HG03521 (cell line): ENCODE measurements around the gene C2orf72.

Experiments used
- ATAC-seq: cut with Tn5 transposase; IDR thresholded peaks from one replicate; pipeline ENCODE4 v1.9.1; 2021; ENCODE audit warnings: mild to moderate bottlenecking, moderate library complexity; ENCODE audit not compliant: unreplicated experiment

Gene C2orf72

GRCh38 chr2:231041061-231041689 lies 3.9 kb downstream of the C2orf72 start:
- no peak for ATAC-seq

- ATAC-seq = no peak
Observed at GRCh38 chr2:231043796-231044195, 6.5 kb downstream of the C2orf72 start.

- ATAC-seq = no peak
Observed at GRCh38 chr2:231046916-231047273, 9.6 kb downstream of the C2orf72 start.

- no peak for ATAC-seq
Observed at GRCh38 chr2:231047274-231047922, 10.1 kb downstream of the C2orf72 start.

GRCh38 chr2:231047923-231048915 lies 10.9 kb downstream of the C2orf72 start:
- no peak for ATAC-seq

GRCh38 chr2:231049286-231050017 lies 12.1 kb downstream of the C2orf72 start:
- no peak for ATAC-seq

GRCh38 chr2:231050018-231050901 lies 12.9 kb downstream of the C2orf72 start:
- no peak for ATAC-seq

GRCh38 chr2:231051116-231051515 lies 13.8 kb downstream of the C2orf72 start:
- ATAC-seq = no peak

- ATAC-seq = peak; percentile 43
Observed at GRCh38 chr2:231052494-231053451, 15.4 kb downstream of the C2orf72 start.

- no peak for ATAC-seq
Observed at GRCh38 chr2:231053846-231054245, 16.5 kb downstream of the C2orf72 start.

- ATAC-seq = peak; percentile 67
Observed at GRCh38 chr2:231056453-231057416, 19.4 kb downstream of the C2orf72 start, which contains the start of gene PSMD1. PSMD1 (plus strand) TSS chr2:231056867; CDS start chr2:231057026, 159 bp downstream.

- ATAC-seq = no peak
Observed at GRCh38 chr2:231057590-231057989, 20.3 kb downstream of the C2orf72 start.

GRCh38 chr2:231058761-231059550 lies 21.6 kb downstream of the C2orf72 start:
- ATAC-seq = no peak

- ATAC-seq = no peak
Observed at GRCh38 chr2:231059756-231060155, 22.4 kb downstream of the C2orf72 start.

- ATAC-seq = no peak
Observed at GRCh38 chr2:231062776-231063175, 25.5 kb downstream of the C2orf72 start.

- ATAC-seq = no peak
Observed at GRCh38 chr2:231063347-231063746, 26.0 kb downstream of the C2orf72 start.

- no peak for ATAC-seq
Observed at GRCh38 chr2:231065966-231066365, 28.6 kb downstream of the C2orf72 start.
